Prostate gland (tissue), 2 donors: ENCODE measurements around the gene XIRP1. TPM values are rescaled to one million over a fixed set of nuclear protein-coding genes. Genes with fewer than 3 reads are reported as not detected.

ENCODE experiments used
- DNase-seq: peaks from one replicate; pipeline ENCODE4 v3.0.0-alpha.2; 2019; ENCODE audit warnings: low spot score
- H3K27ac ChIP-seq, 2 donors: fragments of 200-600 bp; sonication (generic); 2 replicates each; pipeline ENCODE4 v1.5.1; 2017 to 2019
- H3K27me3 ChIP-seq: fragments of 200-600 bp; sonication (generic); replicated peaks from 2 replicates; pipeline ENCODE4 v1.5.1; 2019; ENCODE audit not compliant: insufficient read depth
- H3K36me3 ChIP-seq, 2 donors: fragments of 200-600 bp; sonication (generic); 1 replicate in 1 of 2; 2 replicates in 1 of 2; pipeline versions ENCODE4 v1.5.1 to v1.8.1; 2017 to 2019
- H3K4me1 ChIP-seq: fragments of 200-600 bp; sonication (generic); replicated peaks from 2 replicates; pipeline ENCODE4 v1.5.1; 2019
- H3K4me3 ChIP-seq, 2 donors: fragments of 200-600 bp; sonication (generic); 2 replicates each; pipeline ENCODE4 v1.5.1; 2017 to 2019
- H3K9me3 ChIP-seq: fragments of 200-600 bp; sonication (generic); 2 replicates; pipeline ENCODE4 v1.5.1; 2017
- CTCF ChIP-seq, 4 experiments: fragments of 200-600 bp in 2 of 4; fragments of 450-650 bp in 2 of 4; sonication (generic) in 2 of 4; IDR thresholded peaks; 1 replicate in 3 of 4; 2 replicates in 1 of 4; pipeline ENCODE4 v1.5.1; 2016 to 2019; ENCODE audit warnings: antibody characterized with exemption in 4 of 4, mild to moderate bottlenecking in 2 of 4, moderate library complexity in 2 of 4
- POLR2A ChIP-seq: fragments of 450-650 bp; IDR thresholded peaks from one replicate; pipeline ENCODE4 v1.6.1; 2016; ENCODE audit warnings: antibody characterized with exemption, mild to moderate bottlenecking
- POLR2AphosphoS5 ChIP-seq: sonication (generic); formaldehyde crosslinking; IDR thresholded peaks from one replicate; pipeline ENCODE4 v1.6.1; 2017; ENCODE audit warnings: antibody characterized with exemption
- WGBS: methylation state at CpG from one replicate; pipeline ENCODE4 v1.1.5; 2018; 5-methylcytosine and 5-hydroxymethylcytosine counted together
- intact Hi-C: fragments of 100-400 bp; cut with DNase I; formaldehyde crosslinking; loops from one replicate; pipeline ENCODE4 v1.14.2; 2022
- total RNA-seq, 2 donors: library from RNA; depleted of rRNA; stranded (reverse); fragments of >200 nt; gene quantifications; one replicate each; pipeline ENCODE4 v1.1.0, GENCODE V29; 2016

XIRP1 gene
- total RNA-seq, 2 donors from 2014 or later: 0.40 to 2.2 TPM

DNA sequence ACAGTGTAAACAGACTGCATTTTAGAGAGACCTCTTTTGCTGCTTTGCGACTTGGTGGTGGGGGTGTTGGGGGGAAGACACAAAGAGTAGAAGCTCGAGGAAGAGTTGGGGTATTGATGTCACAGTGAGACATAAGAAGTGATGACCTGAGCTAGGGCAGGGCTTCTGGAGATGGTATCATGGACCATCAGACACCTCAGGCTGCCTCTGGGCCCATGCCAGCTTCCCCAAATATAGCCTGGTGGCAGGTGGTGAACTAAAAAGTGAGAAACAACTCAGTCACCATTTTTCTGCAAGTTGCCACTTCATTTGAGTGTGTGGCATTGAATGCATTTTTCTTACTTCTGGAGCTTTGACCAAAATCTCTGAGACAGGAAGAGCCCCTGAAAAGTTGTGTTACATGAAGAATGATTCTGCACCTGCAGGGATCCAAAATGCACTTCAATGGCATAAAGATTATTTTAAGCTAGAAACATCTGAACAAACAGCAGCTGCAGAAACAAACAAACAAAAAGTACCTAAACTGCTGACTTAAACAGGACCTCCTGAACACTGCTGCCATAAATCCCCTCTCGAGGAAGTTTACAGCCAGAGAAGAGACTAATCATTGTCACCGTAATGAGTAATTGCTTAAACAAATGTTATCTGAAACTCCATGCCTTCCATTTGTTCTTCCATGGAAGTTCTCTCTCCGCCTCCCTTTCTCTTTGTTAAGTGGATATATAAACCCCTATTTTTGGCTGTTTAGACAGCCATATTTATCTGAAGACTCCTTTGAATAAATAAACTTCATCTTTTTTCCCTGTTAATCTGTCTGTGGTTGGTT lies 15.2 kb upstream of the XIRP1 start:
- Histone ChIP-seq H3K9me3 (no peaks in the 10 kb centered on the region), H3K4me1 (no peaks in the 10 kb centered on the region), H3K36me3 (no peaks in the 10 kb centered on the region), H3K4me3 (no peak overlapping the region), H3K27me3 (no peaks in the 10 kb centered on the region), H3K27ac (no peak overlapping the region)
- DNase-seq: no peak
- 44% methylated on average over 5 of the region's 5 CpGs for WGBS
- TF ChIP-seq POLR2AphosphoS5: no peak
- TF ChIP-seq POLR2A: no peak
- TF ChIP-seq CTCF (IDR thresholded peaks at IDR 0.05): no peak
- intact Hi-C loops: no loop called here

- Histone ChIP-seq H3K4me3 (no peak overlapping the region), H3K27me3 (no peaks in the 10 kb centered on the region), H3K9me3 (no peaks in the 10 kb centered on the region), H3K4me1 (no peaks in the 10 kb centered on the region), H3K27ac (no peak overlapping the region), H3K36me3 (no peaks in the 10 kb centered on the region)
- intact Hi-C loops: no loop called here
- DNase-seq: no peak
- 95% methylated on average over 4 of the region's 6 CpGs for WGBS
- TF ChIP-seq POLR2A (no peak), CTCF (IDR thresholded peaks at IDR 0.05) (no peak), POLR2AphosphoS5 (no peak)
These were observed 13.6 kb upstream of the XIRP1 start for GRCh38 chr3:39205919-39206516.

DNA sequence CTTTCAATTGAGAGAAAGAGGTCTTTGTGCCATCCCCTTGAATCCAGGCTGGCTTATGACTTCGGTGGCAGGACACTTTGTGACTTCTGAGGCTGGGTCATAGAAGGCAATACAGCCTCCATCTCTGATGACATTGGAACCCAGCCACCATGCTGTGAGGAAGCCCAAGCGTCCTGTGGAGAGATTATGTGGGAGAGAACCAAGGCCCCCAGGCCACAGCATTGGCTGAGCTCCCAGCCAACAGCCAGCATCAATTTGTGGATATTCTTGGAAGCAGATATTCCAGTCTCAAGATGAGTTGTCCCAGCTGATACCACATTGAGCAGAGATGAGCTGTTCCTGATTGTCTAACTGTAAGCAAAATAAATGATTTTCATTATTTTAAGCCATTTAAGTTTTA lies 12.7 kb upstream of the XIRP1 start:
- no peaks in the 10 kb centered on the region for H3K4me1 ChIP-seq
- H3K27ac ChIP-seq: no peak overlapping the region
- H3K9me3 ChIP-seq: no peaks in the 10 kb centered on the region
- H3K4me3 ChIP-seq: no peak overlapping the region
- WGBS: 70% methylated on average over 2 of the region's 2 CpGs
- TF ChIP-seq POLR2AphosphoS5 (no peak), CTCF (IDR thresholded peaks at IDR 0.05) (no peak), POLR2A (no peak)
- no peaks in the 10 kb centered on the region for H3K27me3 ChIP-seq
- H3K36me3 ChIP-seq: no peaks in the 10 kb centered on the region
- no peak for DNase-seq
- intact Hi-C loops: no loop called here

DNA sequence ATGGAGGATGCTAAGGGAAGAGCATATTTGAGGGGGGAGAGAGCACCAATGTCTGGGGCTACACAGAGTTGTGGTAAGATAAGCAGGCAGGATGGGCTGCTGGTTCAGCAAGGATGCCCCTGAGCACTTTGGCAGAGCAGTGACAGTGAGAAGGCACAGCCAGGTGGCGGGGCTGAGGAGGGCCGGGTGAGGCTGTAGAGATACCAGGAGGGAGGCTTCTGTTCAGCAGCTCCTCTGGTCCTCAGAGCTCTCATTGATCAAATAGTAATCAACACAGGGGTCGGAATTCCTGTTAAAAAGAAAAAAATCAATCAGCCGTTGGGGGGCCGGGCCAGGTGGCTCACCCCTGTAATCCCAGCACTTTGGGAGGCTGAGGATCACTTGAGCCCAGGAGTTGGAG lies 11.5 kb upstream of the XIRP1 start:
- TF ChIP-seq POLR2A (no peak), POLR2AphosphoS5 (no peak), CTCF (IDR thresholded peaks at IDR 0.05) (no peak)
- Histone ChIP-seq H3K36me3 (no peaks in the 10 kb centered on the region), H3K27me3 (no peaks in the 10 kb centered on the region), H3K4me1 (no peaks in the 10 kb centered on the region), H3K4me3 (no peak overlapping the region), H3K27ac (no peak overlapping the region), H3K9me3 (no peaks in the 10 kb centered on the region)
- DNase-seq: no peak
- WGBS: 81% methylated on average over 5 of the region's 5 CpGs
- intact Hi-C loops: no loop called here

DNA sequence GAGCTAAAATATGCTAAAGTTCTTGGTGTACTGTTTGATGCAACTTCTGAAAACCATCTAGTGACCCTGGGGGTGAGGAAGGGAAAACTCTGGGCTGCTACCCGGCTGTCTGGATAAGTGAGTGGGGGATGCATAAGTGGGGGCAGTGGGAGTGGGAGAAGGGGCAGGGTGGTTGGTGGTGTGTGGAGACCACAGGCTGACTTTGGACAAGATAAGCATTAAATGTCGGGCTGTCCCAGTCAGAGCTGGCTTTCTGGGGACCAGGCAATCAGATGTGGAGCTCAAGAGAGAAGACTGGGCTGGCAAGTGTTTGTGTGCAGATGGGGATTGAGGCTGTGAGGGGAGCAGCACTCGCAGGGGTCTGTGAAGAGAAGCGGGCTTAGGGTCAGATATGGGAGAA lies 11.0 kb upstream of the XIRP1 start:
- Histone ChIP-seq H3K9me3 (no peaks in the 10 kb centered on the region), H3K36me3 (no peaks in the 10 kb centered on the region), H3K27me3 (no peaks in the 10 kb centered on the region), H3K4me1 (no peaks in the 10 kb centered on the region), H3K27ac (no peak overlapping the region), H3K4me3 (no peak overlapping the region)
- DNase-seq: no peak
- 71% methylated on average over 4 of the region's 4 CpGs for WGBS
- TF ChIP-seq POLR2AphosphoS5 (no peak), CTCF (IDR thresholded peaks at IDR 0.05) (no peak), POLR2A (no peak)
- intact Hi-C loops: no loop called here
